ENCODE data around the gene MDFI. TPM values are rescaled to one million over a fixed set of nuclear protein-coding genes. Genes with fewer than 3 reads are reported as not detected.

MDFI gene
- total RNA-seq, 2 experiments from 2014 or later, result not detected

DNA sequence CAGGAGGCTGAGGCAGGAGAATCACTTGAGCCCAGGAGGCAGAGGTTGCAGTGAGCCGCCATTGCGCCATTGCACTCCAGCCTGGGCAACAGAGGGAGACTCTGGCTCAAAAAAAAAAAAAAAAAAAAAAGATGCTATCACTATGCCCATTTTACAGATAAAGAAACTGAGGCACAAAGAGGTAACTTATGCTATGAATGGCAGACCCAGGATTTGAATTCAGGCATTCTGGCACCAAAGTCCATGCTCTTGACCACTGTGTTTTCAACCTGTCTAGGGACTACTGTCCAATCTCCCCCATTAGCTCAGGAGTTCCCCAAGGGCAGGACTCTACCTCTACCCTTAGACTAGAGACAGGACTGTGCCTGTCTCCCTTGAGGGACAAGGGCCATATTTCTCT, 9.1 kb upstream of the MDFI start:
- Mint-ChIP-seq H3K27me3 (peaks cover 21% of the 10 kb centered on the region), H3K36me3 (ENCODE audit: low read depth) (no peaks in the 10 kb centered on the region), H3K4me3 (no peak overlapping the region), H3K4me1 (peaks cover 7% of the 10 kb centered on the region), H3K27ac (no peak overlapping the region), H3K9me3 (no peaks in the 10 kb centered on the region)
- POLR2A ChIA-PET, result no interaction called here
- no peak for DNase-seq
- CTCF ChIA-PET, result no interaction called here

DNA sequence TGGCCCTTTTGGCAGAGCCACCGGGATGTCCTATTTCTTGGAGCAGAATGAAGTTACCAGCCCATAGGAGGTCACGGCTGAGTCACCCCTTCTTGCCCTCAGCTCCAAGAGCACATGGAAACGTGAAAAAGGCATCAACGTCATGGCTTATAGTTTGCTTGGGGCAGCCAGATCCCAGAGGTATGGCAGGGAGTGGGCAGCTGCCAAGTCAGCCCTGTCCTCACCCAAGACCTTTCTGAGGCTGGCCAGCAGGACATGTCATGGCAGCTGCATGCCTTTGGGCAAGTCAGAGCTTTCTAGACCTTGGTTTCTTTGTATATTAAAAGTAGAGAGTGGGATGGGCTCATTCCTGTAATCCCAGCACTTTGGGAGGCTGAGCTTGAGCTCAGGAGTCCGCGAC, 8.2 kb upstream of the MDFI start:
- DNase-seq, result no peak
- H3K27ac Mint-ChIP-seq, result no peak overlapping the region
- ChIA-PET POLR2A (no interaction called here), CTCF (interaction anchor here (0.7 kb wide), 2 partner anchors 14 to 76 kb away, joined by 3 read pairs; no protein-coding TSS in a partner anchor)
- H3K36me3 Mint-ChIP-seq (ENCODE audit: low read depth), result no peaks in the 10 kb centered on the region
- peaks cover 5% of the 10 kb centered on the region for H3K4me1 Mint-ChIP-seq
- no peaks in the 10 kb centered on the region for H3K9me3 Mint-ChIP-seq
- H3K4me3 Mint-ChIP-seq, result no peak overlapping the region
- peaks cover 22% of the 10 kb centered on the region for H3K27me3 Mint-ChIP-seq

DNA sequence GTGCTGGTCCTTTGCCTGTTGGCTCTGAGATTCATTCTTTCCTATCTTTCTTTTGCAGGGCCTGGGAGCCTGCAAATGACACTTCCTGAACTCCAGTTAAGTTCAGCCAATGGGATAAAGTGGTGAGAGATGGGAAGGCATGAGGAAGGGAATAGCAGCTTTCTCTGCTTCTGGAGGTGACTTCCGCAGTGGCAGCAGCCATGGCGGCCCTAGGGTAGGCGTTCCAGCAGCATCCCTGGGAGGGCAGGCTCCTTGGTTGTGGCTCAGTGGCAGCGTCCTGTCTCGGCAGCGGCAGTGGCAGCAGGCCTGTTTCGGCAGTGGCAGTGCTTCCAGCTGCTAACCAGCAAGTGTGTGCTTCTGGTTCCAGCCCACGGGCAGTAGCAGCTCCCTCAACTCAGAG, 7.3 kb upstream of the MDFI start:
- Mint-ChIP-seq H3K4me1 (no peaks in the 10 kb centered on the region), H3K27ac (no peak overlapping the region), H3K36me3 (ENCODE audit: low read depth) (no peaks in the 10 kb centered on the region), H3K9me3 (no peaks in the 10 kb centered on the region), H3K4me3 (no peak overlapping the region), H3K27me3 (peaks cover 23% of the 10 kb centered on the region)
- DNase-seq, result no peak
- ChIA-PET POLR2A (no interaction called here), CTCF (interaction anchor here (0.7 kb wide), 1 partner anchor 15 kb away, joined by 3 read pairs; no protein-coding TSS in a partner anchor)

DNA sequence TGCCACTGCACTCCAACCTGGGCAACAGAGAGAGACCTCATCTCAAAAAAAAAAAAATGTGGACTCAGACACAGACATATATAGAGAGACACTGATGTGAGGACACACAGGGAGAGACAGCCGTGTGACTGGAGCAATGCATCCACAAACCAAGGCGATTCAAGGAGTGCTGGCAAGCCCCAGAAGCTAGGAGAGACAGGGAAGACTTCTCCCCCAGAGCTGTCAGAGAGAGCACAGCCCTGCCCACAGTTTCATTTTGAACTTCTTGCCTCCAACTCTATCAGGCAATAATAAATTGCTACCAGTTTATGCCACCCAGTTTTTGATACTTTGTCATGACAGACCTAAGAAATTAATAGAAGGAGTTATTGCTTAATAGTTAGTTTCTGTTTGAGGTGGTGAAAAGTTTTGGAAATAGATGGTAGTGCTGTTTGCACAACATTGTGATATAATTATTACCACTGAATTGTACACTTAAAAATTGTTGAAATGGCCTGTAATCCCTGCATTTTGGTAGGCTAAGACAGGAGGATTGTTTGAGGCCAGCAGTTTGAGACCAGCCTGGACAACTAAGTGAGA, 5.1 kb upstream of the MDFI start:
- Mint-ChIP-seq H3K4me3 (no peak overlapping the region), H3K27me3 (peaks cover 37% of the 10 kb centered on the region), H3K4me1 (peaks cover 3% of the 10 kb centered on the region), H3K27ac (no peak overlapping the region), H3K36me3 (ENCODE audit: low read depth) (no peaks in the 10 kb centered on the region), H3K9me3 (no peaks in the 10 kb centered on the region)
- ChIA-PET POLR2A (no interaction called here), CTCF (no interaction called here)
- no peak for DNase-seq

DNA sequence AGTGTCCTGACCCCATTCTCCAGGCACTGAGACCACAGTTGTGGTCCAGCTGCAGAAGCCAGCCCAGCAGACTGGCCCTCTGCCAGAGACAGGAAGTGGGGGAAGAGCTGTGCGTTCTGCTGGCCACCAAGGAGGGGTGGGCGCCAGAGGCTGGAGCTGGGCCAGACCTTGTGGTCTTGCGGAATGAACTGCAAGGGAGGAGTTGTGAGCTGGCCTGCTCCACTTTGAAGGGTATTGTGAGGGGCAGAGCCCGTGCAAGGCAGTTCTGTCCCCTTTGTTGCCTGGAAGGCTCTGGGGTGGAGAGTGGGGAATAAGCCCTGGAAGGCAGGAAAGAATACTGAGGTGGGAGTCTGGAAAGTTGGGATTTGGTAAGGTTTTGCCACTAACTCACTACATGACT, 3.6 kb upstream of the MDFI start:
- CTCF ChIA-PET, result no interaction called here
- POLR2A ChIA-PET, result no interaction called here
- Mint-ChIP-seq H3K9me3 (no peaks in the 10 kb centered on the region), H3K4me3 (no peak overlapping the region), H3K36me3 (ENCODE audit: low read depth) (no peaks in the 10 kb centered on the region), H3K27me3 (peaks cover 46% of the 10 kb centered on the region), H3K4me1 (peaks cover 4% of the 10 kb centered on the region), H3K27ac (no peak overlapping the region)
- DNase-seq, result no peak

DNA sequence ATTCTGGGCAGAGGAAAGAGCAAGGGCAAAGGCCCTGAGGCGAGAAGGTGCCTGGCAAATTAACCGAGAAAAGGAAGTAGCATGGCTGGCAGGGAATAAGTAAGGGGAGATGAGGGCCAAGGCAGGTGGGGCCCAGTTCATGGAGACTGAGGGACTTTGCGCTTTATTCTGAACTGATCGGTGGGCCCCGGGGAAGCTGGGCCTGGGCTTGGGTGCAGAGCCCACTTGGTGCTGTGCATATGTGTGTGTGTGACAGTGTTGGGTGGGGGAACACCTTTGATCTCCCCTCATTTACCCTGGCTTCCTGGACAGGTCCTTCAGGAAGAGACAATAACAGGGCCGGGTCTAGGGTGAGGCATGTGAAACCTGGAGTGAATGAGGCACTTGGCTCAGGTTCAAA, 2.9 kb upstream of the MDFI start:
- H3K9me3 Mint-ChIP-seq, result no peaks in the 10 kb centered on the region
- POLR2A ChIA-PET, result no interaction called here

DNA sequence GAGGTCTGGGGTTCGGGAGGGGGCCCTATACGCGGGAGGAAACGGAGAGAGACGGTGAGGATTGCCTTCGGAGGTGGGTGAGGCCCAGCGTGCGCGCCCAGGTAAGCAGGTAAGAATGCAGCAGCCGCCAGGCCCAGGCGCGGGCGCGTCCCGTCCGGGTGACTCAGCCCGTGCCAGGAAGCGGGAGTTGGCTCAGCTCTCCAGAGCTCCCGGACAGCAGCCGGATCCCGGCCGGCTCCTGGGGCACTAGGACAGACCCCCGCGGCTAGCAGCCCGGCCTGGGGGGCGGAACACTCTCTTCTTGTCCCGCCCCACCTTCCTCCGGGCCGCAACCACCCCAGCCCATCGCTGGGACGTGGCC, 1.5 kb upstream of the MDFI start:
- Mint-ChIP-seq H3K36me3 (ENCODE audit: low read depth) (no peaks in the 10 kb centered on the region), H3K27ac (no peak overlapping the region), H3K4me1 (peaks cover 5% of the 10 kb centered on the region), H3K9me3 (no peaks in the 10 kb centered on the region), H3K27me3 (peaks cover 62% of the 10 kb centered on the region), H3K4me3 (no peak overlapping the region)
- ChIA-PET POLR2A (no interaction called here), CTCF (no interaction called here)
- DNase-seq, result no peak

More for the DNA sequence above, 2.9 kb upstream of the MDFI start:
- Mint-ChIP-seq H3K27me3 (peaks cover 53% of the 10 kb centered on the region), H3K4me3 (no peak overlapping the region), H3K4me1 (peaks cover 5% of the 10 kb centered on the region), H3K27ac (no peak overlapping the region), H3K36me3 (ENCODE audit: low read depth) (no peaks in the 10 kb centered on the region)
- CTCF ChIA-PET, result no interaction called here
- DNase-seq, result no peak

DNA sequence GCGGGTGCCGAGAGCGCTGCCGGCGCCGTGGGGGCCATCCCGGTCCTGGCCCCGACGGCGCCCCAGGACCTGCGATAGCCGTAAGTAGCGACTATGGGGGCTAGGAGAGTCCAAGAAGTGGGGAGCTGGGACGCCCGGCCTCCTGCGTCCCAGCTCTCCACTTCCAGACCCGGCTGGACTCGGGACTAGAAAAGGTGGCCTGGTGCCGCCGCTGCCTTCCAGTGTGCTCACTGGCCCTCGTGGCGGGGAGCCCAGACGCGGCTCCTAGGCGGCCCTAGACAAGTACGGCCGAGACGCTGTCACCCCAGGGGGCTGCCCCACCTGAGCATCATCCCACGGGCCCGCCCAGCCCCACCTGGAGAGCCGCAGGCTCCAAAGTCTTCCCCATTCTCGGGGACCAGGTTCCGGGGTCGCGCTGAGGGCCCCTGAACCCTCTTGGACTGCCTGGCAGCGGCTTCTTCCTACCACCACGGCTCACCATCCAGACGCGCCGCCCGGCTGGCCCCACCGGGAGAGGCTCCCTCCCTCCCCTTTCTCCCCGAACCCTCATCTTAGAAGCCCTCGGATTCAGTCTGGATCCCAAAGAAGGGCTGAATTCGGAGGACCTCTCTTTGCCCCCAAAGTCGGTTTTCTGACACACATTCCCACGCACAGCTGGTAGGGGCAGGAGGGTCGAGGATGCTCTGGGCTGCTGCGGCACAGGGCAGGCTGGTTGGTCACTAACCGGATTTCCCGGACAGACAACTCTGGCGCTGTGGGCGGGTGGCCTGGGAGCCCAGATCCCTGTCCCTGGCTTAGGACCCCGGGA, 870 bp upstream of the MDFI start:
- H3K4me1 Mint-ChIP-seq, result peaks cover 5% of the 10 kb centered on the region
- H3K4me3 Mint-ChIP-seq, result no peak overlapping the region
- H3K9me3 Mint-ChIP-seq, result no peaks in the 10 kb centered on the region
- no peak overlapping the region for H3K27ac Mint-ChIP-seq
- H3K36me3 Mint-ChIP-seq (ENCODE audit: low read depth), result no peaks in the 10 kb centered on the region
- POLR2A ChIA-PET, result no interaction called here
- CTCF ChIA-PET, result no interaction called here
- peaks cover 65% of the 10 kb centered on the region for H3K27me3 Mint-ChIP-seq
- no peak for DNase-seq

DNA sequence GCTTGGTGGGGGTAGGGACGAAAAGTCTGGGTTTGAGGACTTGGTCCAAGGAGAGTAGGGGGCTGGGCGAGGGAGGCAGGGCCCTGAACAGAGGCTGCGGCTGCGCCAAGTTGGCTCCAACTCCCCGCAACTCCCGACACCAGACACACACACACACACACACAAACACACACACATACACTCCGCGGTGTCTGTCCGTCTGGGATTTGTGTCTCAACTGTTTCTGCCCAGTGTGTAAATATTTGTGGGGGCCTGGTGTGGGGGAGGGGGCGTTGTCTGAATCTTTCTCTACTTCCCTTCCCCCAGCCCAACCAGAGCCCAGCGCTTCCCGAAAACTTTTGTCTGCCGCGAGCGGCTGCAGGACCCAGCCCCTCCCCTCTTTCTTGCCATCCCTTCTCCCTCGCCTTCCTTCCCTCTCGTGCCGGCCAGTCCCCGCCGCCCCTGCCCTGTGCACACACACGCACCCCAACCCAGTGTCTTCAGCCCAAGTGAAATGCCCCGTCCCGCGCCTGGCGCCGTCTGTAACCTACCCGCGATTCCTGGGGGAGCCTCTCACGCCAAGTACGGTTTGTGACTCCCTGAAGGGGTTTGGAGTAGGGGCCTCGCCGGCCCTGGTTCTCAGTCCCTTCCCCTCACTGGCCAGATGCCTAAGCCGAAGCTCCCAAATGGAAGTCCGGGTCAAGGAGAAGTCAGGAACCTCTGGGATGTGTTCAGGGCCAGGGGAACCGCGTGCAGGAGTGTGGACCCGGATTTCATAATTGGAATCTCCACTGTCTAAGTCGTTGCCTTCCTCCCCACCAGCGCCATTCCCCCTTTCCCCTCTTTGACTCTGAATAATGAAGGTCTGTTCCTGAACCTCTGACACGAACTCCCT, 904 bp downstream of the MDFI start:
- no peak for DNase-seq
- Mint-ChIP-seq H3K4me1 (peaks cover 5% of the 10 kb centered on the region), H3K27ac (no peak overlapping the region), H3K9me3 (no peaks in the 10 kb centered on the region), H3K4me3 (no peak overlapping the region), H3K27me3 (peaks cover 62% of the 10 kb centered on the region), H3K36me3 (ENCODE audit: low read depth) (no peaks in the 10 kb centered on the region)
- ChIA-PET POLR2A (no interaction called here), CTCF (no interaction called here)

DNA sequence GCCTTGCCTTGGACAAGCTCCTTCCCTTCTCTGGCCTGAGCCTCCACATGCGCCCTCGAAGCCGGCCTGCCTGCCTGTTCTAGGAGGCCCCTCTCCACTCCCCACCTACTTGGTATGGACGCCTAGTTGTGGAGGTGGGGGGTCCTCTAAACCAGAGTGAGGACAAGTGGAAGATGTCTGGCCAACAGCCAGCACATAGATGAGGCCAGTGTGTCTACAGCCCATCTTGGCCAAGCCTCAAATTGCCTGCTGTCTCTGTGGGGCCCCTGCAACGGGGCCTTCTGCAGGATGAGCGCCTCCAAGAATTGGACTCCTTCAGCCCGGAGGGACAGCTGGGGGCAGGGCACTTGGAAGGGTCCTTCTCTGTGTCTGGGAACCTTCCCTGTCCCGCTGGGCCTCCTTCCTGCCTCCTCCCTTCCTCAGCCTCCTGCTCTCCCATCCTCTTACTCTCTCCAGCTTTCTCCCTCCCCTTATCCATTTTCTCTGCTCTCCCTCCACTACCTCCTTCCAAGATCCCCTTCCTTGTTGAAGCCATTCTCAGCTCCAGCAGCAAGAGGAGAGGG, 1.6 kb downstream of the MDFI start:
- CTCF ChIA-PET, result no interaction called here
- Mint-ChIP-seq H3K9me3 (no peaks in the 10 kb centered on the region), H3K27me3 (peaks cover 66% of the 10 kb centered on the region), H3K27ac (no peak overlapping the region), H3K4me1 (peaks cover 5% of the 10 kb centered on the region), H3K4me3 (no peak overlapping the region), H3K36me3 (ENCODE audit: low read depth) (no peaks in the 10 kb centered on the region)
- DNase-seq, result no peak
- POLR2A ChIA-PET, result no interaction called here

DNA sequence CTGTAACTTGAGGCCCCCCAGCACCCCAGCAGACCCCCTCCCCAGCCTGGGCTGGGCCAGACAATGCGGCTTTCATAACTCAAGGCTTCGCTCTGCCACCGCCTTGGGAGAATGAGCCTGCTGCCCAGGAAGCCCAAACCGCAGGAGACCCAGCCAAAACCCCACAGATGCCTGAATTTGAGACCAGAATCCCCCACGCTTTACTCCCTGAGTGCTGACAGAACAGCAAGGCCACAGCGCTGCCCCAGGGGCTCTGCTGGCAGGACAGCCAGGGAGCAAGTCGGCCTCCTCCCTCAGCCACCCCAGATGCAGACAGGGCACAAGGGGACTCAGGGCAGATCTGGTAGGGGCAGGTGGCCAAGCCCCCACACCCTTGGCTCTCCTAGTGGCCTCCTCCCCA, 2.2 kb downstream of the MDFI start:
- no peak for DNase-seq
- POLR2A ChIA-PET, result no interaction called here
- Mint-ChIP-seq H3K4me1 (peaks cover 5% of the 10 kb centered on the region), H3K4me3 (no peak overlapping the region), H3K27me3 (peaks cover 63% of the 10 kb centered on the region), H3K27ac (no peak overlapping the region), H3K9me3 (no peaks in the 10 kb centered on the region), H3K36me3 (ENCODE audit: low read depth) (no peaks in the 10 kb centered on the region)
- CTCF ChIA-PET, result no interaction called here

DNA sequence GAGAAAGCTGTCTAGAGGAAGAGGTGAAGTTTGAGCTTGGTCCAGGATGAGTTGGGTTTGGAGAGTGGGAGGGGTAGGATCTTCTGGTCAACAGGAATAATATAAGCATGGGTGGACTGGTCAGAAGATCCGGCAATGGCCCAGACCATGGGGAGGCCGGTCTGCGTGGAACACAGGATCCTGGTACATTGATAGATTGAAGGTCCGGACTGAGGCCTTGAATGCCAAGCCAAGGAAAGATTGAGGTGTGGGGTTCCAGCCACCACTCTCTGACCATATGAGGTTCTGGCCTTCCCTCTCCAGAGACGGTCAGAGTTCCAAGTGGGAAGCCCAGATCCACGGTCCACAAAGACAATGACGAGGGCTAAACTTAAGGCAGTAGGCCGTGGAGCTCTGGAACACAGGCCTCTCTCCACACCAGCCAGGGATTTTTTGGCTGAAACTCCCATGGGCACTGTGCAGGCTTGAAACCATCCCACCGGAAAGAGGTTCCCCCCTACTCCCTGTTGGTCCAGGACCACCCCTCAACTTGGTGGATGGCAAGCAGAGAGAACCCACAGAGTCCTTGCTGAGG, 3.2 kb downstream of the MDFI start:
- ChIA-PET CTCF (interaction anchor here (0.5 kb wide), 1 partner anchor 18 kb away, joined by 4 read pairs; no protein-coding TSS in a partner anchor), POLR2A (no interaction called here)
- H3K9me3 Mint-ChIP-seq, result no peaks in the 10 kb centered on the region
- H3K27me3 Mint-ChIP-seq, result peaks cover 58% of the 10 kb centered on the region
- DNase-seq, result no peak
- H3K27ac Mint-ChIP-seq, result no peak overlapping the region
- H3K4me3 Mint-ChIP-seq, result no peak overlapping the region
- peaks cover 5% of the 10 kb centered on the region for H3K4me1 Mint-ChIP-seq
- H3K36me3 Mint-ChIP-seq (ENCODE audit: low read depth), result no peaks in the 10 kb centered on the region

Data from activated CD4-positive, alpha-beta memory T cell treated with anti-CD3 and anti-CD28 coated beads, Interleukin-2, amount 10 ng/mL, durations not matched to agents 7 days and 5 days (primary cell).